CD14-positive monocyte (primary cell): ENCODE results near the gene FAM240A. TPM values are rescaled to one million over a fixed set of nuclear protein-coding genes. Genes with fewer than 3 reads are reported as not detected.

Source experiments
- DNase-seq, 3 donors: peaks; one replicate each; pipeline ENCODE4 v3.0.0-alpha.2; 2011 to 2022
- H2AFZ ChIP-seq: 2 replicates; pipeline ENCODE4 v1.6.0; 2012; ENCODE audit warnings: mild to moderate bottlenecking, low read depth, low read length, inconsistent platforms; ENCODE audit not compliant: insufficient read depth, poor library complexity, severe bottlenecking
- H3K27ac ChIP-seq, 2 donors: 1 replicate in 1 of 2; 2 replicates in 1 of 2; pipeline ENCODE4 v1.5.1; 2012 to 2013; ENCODE audit warnings: low read length in 2 of 2, control low read depth in 1 of 2, inconsistent platforms in 1 of 2, low read depth in 1 of 2, mild to moderate bottlenecking in 1 of 2
- H3K27me3 ChIP-seq, 2 donors: one replicate each; pipeline versions ENCODE4 v1.6.0 to v1.6.1; 2011 to 2013; ENCODE audit warnings: low read length in 2 of 2; ENCODE audit not compliant: control insufficient read depth in 2 of 2, insufficient read depth in 2 of 2
- H3K36me3 ChIP-seq, 2 donors: replicated peaks in 1 of 2; 1 replicate in 1 of 2; 2 replicates in 1 of 2; pipeline versions ENCODE4 v1.5.1 to v1.6.1; 2012 to 2013; ENCODE audit warnings: low read length in 2 of 2, control low read depth in 1 of 2, inconsistent platforms in 1 of 2, mild to moderate bottlenecking in 1 of 2; ENCODE audit not compliant: insufficient read depth in 2 of 2, control insufficient read depth in 1 of 2
- H3K4me1 ChIP-seq, 2 donors: 1 replicate in 1 of 2; 2 replicates in 1 of 2; pipeline versions ENCODE4 v1.5.1 to v1.6.1; 2012 to 2013; ENCODE audit warnings: low read length in 2 of 2, control low read depth in 1 of 2, inconsistent platforms in 1 of 2, mild to moderate bottlenecking in 1 of 2, moderate library complexity in 1 of 2; ENCODE audit not compliant: insufficient read depth in 2 of 2, control insufficient read depth in 1 of 2
- H3K4me2 ChIP-seq: replicated peaks from 2 replicates; pipeline ENCODE3; 2012; ENCODE audit warnings: low read length, moderate library complexity, mild to moderate bottlenecking; ENCODE audit not compliant: poor library complexity, severe bottlenecking; ENCODE audit errors: extremely low read depth
- H3K4me3 ChIP-seq, 3 experiments: fragments of 200-600 bp in 1 of 3; sonication (generic) in 1 of 3; replicated peaks in 1 of 3; 1 replicate in 2 of 3; 2 replicates in 1 of 3; pipeline ENCODE4 v1.5.1; 2011 to 2013; ENCODE audit warnings: low read length in 3 of 3, mild to moderate bottlenecking in 3 of 3, control low read depth in 2 of 3, low read depth in 2 of 3, inconsistent platforms in 1 of 3, moderate library complexity in 1 of 3
- H3K79me2 ChIP-seq: 2 replicates; pipeline ENCODE4 v1.6.0; 2012; ENCODE audit warnings: mild to moderate bottlenecking, control low read depth, inconsistent platforms, low read length, moderate library complexity; ENCODE audit not compliant: insufficient read depth
- H3K9ac ChIP-seq: 2 replicates; pipeline ENCODE4 v1.6.0; 2017; ENCODE audit warnings: low read length, mild to moderate bottlenecking; ENCODE audit not compliant: insufficient read depth, poor library complexity, severe bottlenecking
- H3K9me3 ChIP-seq, 2 donors: replicated peaks in 1 of 2; 1 replicate in 1 of 2; 2 replicates in 1 of 2; pipeline versions ENCODE4 v1.5.1 to v1.6.1; 2012 to 2013; ENCODE audit warnings: low read length in 2 of 2, control low read depth in 1 of 2; ENCODE audit not compliant: control insufficient read depth in 1 of 2, insufficient read depth in 1 of 2
- H4K20me1 ChIP-seq: 2 replicates; pipeline ENCODE4 v1.6.0; 2012; ENCODE audit warnings: mild to moderate bottlenecking, low read length, control low read depth, moderate library complexity; ENCODE audit not compliant: insufficient read depth
- H3K27ac Mint-ChIP-seq, 7 donors: one replicate each; pipeline ENCODE4 v1.8.0; 2020; ENCODE audit warnings: mild to moderate bottlenecking in 7 of 7, mixed read lengths in 7 of 7, moderate library complexity in 6 of 7, inconsistent platforms in 2 of 7
- H3K27me3 Mint-ChIP-seq, 3 donors: one replicate each; pipeline ENCODE4 v1.8.0; 2021 to 2022; ENCODE audit warnings: low read depth in 3 of 3, mild to moderate bottlenecking in 3 of 3, mixed read lengths in 3 of 3, moderate library complexity in 3 of 3, inconsistent platforms in 1 of 3
- H3K36me3 Mint-ChIP-seq, 2 donors: one replicate each; pipeline ENCODE4 v1.8.0; 2020; ENCODE audit warnings: mixed read lengths in 2 of 2, inconsistent platforms in 1 of 2, mild to moderate bottlenecking in 1 of 2
- H3K4me1 Mint-ChIP-seq: one replicate; pipeline ENCODE4 v1.8.0; 2020; ENCODE audit warnings: mild to moderate bottlenecking, mixed read lengths
- H3K4me3 Mint-ChIP-seq, 2 donors: one replicate each; pipeline ENCODE4 v1.8.0; 2020; ENCODE audit warnings: mild to moderate bottlenecking in 2 of 2, mixed read lengths in 2 of 2, moderate library complexity in 1 of 2
- H3K9me3 Mint-ChIP-seq, 7 donors: one replicate each; pipeline ENCODE4 v1.8.0; 2020 to 2022; ENCODE audit warnings: mixed read lengths in 7 of 7, mild to moderate bottlenecking in 6 of 7, moderate library complexity in 6 of 7, inconsistent platforms in 2 of 7
- WGBS: methylation state at CpG from one replicate; pipeline ENCODE4 v1.1.5; 2013; ENCODE audit warnings: missing lambda C conversion rate; ENCODE audit not compliant: insufficient coverage; 5-methylcytosine and 5-hydroxymethylcytosine counted together
- intact Hi-C, 2 donors: fragments of 100-400 bp; cut with micrococcal nuclease; formaldehyde crosslinking; loops; one replicate each; pipeline versions ENCODE4 v1.15.0 to v1.15.1; 2023
- polyA plus RNA-seq, 3 donors: library from polyadenylated mRNA; depleted of rRNA in 1 of 3; unstranded in 2 of 3; stranded (reverse) in 1 of 3; fragments of 300-500 nt in 2 of 3; fragments of >200 nt in 1 of 3; fragmentation: Illumina TruSeq in 2 of 3; gene quantifications; 1 replicate in 2 of 3; 2 replicates in 1 of 3; pipeline ENCODE4 v1.2.3, GENCODE V29; 2012 to 2021
- TF ChIP-seq, protein P1 (sequence below): fragments of 200-600 bp; IDR thresholded peaks from one replicate; pipeline ENCODE4 v1.8.0; 2022; ENCODE audit warnings: antibody characterized with exemption, mild to moderate bottlenecking

The FAM240A gene
- polyA plus RNA-seq, 3 donors = not detected

- Histone ChIP-seq H3K79me2 (no peaks in the 10 kb centered on the region), H3K4me2 (no peak overlapping the region), H3K36me3 (no peaks in the 10 kb centered on the region), H3K4me1 (no peaks in the 10 kb centered on the region), H3K27me3 (no peaks in the 10 kb centered on the region), H3K4me3 (no peak overlapping the region), H3K9me3 (peaks cover 0 to 7% of the 10 kb centered on the region in 2 donors), H4K20me1 (no peaks in the 10 kb centered on the region), H2AFZ (no peak overlapping the region), H3K27ac (no peak overlapping the region), H3K9ac (no peak overlapping the region)
- peaks cover 5 to 13% (median 10%) of the 10 kb centered on the region in 7 donors for H3K9me3 Mint-ChIP-seq
- intact Hi-C loops = no loop called here
- H3K27ac Mint-ChIP-seq = no peak overlapping the region
- H3K4me1 Mint-ChIP-seq = peaks cover 6% of the 10 kb centered on the region
- TF ChIP-seq, protein P1, sequence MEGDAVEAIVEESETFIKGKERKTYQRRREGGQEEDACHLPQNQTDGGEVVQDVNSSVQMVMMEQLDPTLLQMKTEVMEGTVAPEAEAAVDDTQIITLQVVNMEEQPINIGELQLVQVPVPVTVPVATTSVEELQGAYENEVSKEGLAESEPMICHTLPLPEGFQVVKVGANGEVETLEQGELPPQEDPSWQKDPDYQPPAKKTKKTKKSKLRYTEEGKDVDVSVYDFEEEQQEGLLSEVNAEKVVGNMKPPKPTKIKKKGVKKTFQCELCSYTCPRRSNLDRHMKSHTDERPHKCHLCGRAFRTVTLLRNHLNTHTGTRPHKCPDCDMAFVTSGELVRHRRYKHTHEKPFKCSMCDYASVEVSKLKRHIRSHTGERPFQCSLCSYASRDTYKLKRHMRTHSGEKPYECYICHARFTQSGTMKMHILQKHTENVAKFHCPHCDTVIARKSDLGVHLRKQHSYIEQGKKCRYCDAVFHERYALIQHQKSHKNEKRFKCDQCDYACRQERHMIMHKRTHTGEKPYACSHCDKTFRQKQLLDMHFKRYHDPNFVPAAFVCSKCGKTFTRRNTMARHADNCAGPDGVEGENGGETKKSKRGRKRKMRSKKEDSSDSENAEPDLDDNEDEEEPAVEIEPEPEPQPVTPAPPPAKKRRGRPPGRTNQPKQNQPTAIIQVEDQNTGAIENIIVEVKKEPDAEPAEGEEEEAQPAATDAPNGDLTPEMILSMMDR = no peak
- H3K36me3 Mint-ChIP-seq = no peaks in the 10 kb centered on the region
- DNase-seq = no peak
- WGBS = no CpG with 5 or more reads among the region's 6 CpGs
- H3K27me3 Mint-ChIP-seq = peaks cover 4 to 10% (median 7%) of the 10 kb centered on the region in 3 donors
- H3K4me3 Mint-ChIP-seq = no peak overlapping the region
Measured at GRCh38 chr3:46642971-46643370, 30.6 kb downstream of the FAM240A start.

DNA sequence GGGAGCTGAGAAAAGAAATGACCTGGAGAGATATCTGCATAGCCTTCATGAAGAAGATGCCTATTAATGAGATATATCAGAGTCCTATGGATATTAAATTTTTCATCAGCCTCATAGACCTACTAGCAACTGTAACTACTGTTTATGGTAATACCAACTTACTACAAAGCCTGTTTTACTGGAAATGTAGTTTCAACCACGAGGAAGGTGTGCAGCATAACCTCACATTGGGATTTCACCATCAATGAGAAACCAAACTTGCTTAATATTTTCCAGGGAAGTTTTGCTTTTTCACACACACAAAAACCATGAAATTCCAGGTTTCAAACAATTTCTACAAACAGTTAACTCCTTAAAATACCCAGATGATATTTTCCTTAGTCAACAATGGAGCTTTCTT is 31.4 kb downstream of the FAM240A start:
- Histone ChIP-seq H3K4me1 (no peaks in the 10 kb centered on the region), H3K27me3 (no peaks in the 10 kb centered on the region), H3K9me3 (peaks cover 0 to 7% of the 10 kb centered on the region in 2 donors), H3K27ac (no peak overlapping the region), H4K20me1 (no peaks in the 10 kb centered on the region), H3K79me2 (no peaks in the 10 kb centered on the region), H3K4me2 (no peak overlapping the region), H3K36me3 (no peaks in the 10 kb centered on the region), H3K9ac (no peak overlapping the region), H2AFZ (no peak overlapping the region), H3K4me3 (no peak overlapping the region)
- Mint-ChIP-seq H3K9me3 (peaks cover 5 to 13% (median 10%) of the 10 kb centered on the region in 7 donors), H3K4me1 (peaks cover 6% of the 10 kb centered on the region), H3K4me3 (no peak overlapping the region), H3K27ac (no peak overlapping the region), H3K27me3 (peaks cover 4 to 10% (median 7%) of the 10 kb centered on the region in 3 donors), H3K36me3 (no peaks in the 10 kb centered on the region)
- TF ChIP-seq, protein P1 = no peak
- DNase-seq = no peak
- no CpG with 5 or more reads among the region's 1 CpG for WGBS
- intact Hi-C loops = no loop called here
